Anterior cingulate cortex (tissue), 58 donors: ENCODE results near the gene NKIRAS2.

Source experiments
- DNase-seq, 58 donors: peaks; one replicate each; lab custom pipeline; 2025; lab: John Stamatoyannopoulos, UW

NKIRAS2 gene

GRCh38 chr17:42019509-42020404, at the start of gene NKIRAS2:
Gene NKIRAS2 (plus strand): TSS chr17:42020090. CDS start chr17:42021578, 1,488 bp downstream.
- DNase-seq: peak; percentile 29 to 94 (median 87)

- no peak for DNase-seq
These were observed 49.0 kb upstream of the NKIRAS2 start for GRCh38 chr17:41970901-41971331.

DNA sequence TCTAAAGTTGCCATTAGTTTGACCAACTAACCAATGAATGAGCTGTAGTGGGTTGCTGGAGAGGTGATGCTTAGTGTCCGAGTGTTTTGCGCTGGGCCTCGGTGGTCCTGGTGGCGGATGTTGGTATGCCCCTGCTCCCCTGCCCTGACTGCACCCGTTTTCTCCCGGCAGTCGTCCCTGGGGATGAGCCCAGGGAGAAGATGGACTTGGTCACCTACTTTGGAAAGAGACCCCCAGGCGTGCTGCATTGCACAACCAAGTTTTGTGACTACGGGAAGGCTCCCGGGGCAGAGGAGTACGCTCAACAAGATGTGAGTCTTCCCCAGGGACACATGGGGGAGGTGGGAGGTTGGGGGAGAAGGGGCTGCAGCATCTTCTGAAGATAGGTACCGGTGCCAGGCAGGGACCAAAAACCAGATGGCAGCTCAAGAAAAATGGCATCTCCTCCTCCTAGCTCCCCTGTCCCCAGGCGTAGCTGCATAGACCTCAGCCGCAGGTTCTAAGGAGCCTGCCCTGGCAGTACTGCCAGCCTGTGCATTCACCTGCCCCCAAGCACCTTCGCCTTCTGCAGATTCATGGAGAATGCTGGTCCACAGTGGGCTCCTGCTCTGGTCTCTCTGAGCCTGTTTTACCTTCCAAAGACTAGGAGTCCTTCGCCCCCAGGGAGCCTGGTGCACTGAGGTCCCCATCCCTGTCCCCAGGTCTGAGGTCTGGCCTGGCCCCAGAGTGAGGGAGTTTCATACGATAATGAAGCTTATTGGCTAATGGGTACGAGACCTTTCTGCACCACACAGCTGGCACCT, 48.0 kb upstream of the NKIRAS2 start:
- no peak for DNase-seq

- DNase-seq: no peak
These were observed 47.1 kb upstream of the NKIRAS2 start for GRCh38 chr17:41972571-41973407.

DNA sequence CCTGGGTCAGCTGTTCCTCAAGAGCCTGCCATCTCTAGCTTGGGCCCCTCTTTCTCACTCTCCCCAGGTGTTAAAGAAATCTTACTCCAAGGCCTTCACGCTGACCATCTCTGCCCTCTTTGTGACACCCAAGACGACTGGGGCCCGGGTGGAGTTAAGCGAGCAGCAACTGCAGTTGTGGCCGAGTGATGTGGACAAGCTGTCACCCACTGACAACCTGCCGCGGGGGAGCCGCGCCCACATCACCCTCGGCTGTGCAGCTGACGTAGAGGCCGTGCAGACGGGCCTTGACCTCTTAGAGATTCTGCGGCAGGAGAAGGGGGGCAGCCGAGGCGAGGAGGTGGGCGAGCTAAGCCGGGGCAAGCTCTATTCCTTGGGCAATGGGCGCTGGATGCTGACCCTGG, 46.5 kb upstream of the NKIRAS2 start:
- peak in 1 of 58 donors; percentile 13 for DNase-seq

- DNase-seq: no peak
These were observed 45.9 kb upstream of the NKIRAS2 start for GRCh38 chr17:41974031-41974430.

DNA sequence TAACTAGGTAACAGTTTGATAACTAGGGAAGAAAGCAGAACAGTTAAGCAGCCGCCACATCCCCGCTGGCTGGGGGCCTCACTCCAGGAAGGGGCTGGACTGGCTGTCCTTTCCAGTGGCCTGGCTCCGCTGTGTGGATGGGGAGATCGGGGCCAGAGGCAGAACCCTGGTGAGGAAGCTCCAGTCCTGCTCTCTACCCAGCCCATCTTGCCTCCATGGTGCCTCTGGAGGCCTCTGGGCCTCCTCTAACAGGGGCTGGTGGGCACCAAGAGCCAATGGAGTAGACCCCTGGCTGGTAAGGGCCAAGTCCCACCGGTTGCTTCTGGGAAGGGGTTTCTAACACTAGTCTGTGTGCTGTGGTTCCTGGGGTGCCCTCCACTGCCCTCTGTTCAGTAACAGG, 45.2 kb upstream of the NKIRAS2 start:
- DNase-seq: peak in 3 of 58 donors; percentile 23 to 57 (median 31)

- DNase-seq: peak in 47 of 58 donors; percentile 28 to 89 (median 65)
These were observed 44.5 kb upstream of the NKIRAS2 start for GRCh38 chr17:41975099-41976083.

DNA sequence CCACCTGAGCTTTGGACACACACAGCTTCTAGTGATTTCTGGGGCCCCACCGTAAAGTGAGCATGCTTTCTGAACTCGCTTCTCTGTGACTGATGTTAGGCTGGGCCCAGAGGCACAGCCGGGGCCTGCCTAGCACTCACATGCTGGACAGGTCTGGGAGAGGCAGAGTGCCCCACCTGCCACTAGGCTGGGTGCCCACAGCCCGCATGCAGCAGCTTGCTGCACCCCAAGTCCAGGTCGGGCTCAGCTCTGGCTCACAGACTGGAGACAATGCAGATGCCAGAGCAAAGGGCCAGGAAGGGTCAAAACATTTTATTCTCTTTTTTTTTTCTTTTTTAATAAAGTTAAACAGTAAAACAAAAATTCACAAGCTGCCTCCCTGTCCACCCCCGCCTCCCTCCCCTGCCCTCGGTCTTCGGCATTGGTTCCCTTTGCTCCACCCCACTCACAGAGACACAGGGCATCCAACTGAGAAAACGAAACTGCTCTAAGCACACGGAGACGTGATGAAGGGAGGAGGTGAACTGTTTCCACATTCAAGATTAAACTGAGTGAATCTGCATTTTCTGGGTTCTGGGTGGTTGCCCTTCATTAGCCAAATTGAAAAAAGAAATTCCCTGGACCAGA, 43.6 kb upstream of the NKIRAS2 start:
- peak in 5 of 58 donors; percentile 15 to 51 (median 41) for DNase-seq

GRCh38 chr17:41977991-41978390, 41.9 kb upstream of the NKIRAS2 start:
- DNase-seq: no peak

- no peak for DNase-seq
These were observed 37.7 kb upstream of the NKIRAS2 start for GRCh38 chr17:41982026-41982760.

DNA sequence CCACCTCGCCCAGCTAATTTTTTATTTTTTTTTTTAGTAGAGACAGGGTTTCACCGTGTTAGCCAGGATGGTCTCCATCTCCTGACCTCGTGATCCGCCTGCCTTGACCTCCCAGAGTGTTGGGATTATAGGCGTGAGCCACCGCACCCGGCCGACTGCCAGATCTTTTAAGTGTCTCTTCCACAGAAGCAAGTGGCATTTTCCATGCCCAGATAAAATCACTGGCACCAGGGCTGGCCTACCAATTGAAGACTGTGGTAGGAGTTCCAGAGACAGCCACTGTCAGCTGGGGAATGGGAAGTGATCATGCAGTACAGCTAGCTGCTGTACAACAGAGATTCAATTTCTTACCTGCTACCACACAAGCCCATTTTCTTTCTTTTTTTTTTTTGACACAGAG, 35.4 kb upstream of the NKIRAS2 start:
- no peak for DNase-seq

- DNase-seq: no peak
These were observed 34.0 kb upstream of the NKIRAS2 start for GRCh38 chr17:41985919-41986318.

DNA sequence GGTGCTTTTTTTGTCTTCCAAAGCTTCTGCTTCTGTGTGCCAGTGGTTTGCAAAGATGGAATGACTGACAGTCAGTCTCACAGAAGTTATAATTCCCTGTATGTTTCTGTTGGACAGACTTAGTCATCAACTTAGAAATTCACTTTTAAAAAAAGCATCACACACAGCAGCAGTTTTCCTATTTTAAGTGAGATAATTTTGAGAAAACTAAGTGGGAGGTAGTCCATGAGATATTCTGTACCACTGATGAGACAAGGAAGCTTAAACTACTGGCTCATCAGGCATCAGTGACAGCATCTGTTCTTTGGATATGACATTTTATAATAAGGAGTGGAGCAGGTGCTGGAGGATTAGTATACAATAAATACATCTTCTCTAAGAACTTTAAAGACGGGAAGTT, 33.3 kb upstream of the NKIRAS2 start:
- DNase-seq: peak in 2 of 58 donors; percentile 11 to 34

DNA sequence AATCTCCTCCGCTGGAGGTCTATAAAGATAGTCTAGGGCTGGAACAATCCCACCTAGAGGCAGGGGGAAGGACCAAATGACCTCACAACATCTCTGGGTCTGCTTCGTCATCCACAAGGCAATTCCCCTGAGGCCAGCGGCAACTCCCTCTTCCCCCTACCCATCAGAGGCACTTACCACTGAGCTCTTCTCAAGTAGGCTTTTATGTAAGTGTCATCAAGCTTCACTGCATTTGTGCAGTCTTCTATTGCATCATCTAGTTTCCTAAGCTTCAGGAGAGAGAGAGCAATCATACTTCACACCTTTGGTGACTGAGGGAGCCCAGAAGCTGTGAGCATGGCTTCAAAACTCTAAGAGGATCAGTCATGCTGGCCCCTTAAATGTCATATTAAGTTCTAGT, 32.2 kb upstream of the NKIRAS2 start:
- DNase-seq: no peak

- DNase-seq: no peak
These were observed 31.5 kb upstream of the NKIRAS2 start for GRCh38 chr17:41988418-41988817.

DNA sequence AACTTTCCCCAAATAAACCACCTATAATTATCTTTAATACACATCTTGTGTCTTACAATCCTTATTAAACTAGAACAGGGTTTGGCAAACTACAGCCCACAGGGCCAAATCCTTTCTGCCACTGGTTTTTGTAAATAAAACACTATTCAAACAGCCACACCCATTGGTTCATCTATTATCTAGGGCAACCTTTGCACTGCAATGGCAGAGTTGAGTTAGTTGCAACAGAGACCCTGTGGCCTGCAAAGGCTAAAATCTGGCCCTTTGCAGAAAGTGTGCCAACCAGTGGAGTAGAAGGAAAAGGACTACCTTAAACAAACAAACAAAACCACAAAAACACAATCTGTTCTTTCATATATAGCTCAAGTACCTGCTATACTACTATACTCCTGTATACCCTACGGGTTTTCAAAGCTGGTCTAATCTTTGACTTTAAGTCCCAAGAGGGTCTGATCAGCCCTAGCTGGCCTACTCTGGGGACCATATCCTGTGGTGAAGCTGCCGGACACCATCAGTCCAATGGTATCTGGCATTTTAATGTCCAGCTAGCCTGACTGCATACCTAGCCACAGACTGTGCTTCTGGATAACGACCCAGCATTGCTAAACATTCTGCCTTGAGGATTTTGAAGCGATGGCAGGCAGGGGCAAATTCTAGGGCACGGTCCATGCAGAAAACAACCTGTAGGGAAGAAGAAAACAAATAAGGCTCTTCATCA, 30.0 kb upstream of the NKIRAS2 start:
- no peak for DNase-seq
